T-helper 2 cell treated with Interferon-gamma antibody and Interleukin-4, amounts not matched to agents 100 ng/mL and 5 ng/mL, for 36 hours (primary cell): ENCODE data around the gene TMEM132E. TPM values are rescaled to one million over a fixed set of nuclear protein-coding genes. Genes with fewer than 3 reads are reported as not detected.

Experiments
- intact Hi-C: fragments of 100-400 bp; cut with micrococcal nuclease; formaldehyde crosslinking; loops from one replicate; pipeline ENCODE4 v1.15.1; 2023
- total RNA-seq: library from RNA; stranded (reverse); gene quantifications from 2 replicates; pipeline ENCODE4 v1.2.3, GENCODE V29; 2022

TMEM132E gene
- total RNA-seq, 1 donor from 2014 or later = not detected

- intact Hi-C loops = no loop called here
Observed at GRCh38 chr17:34633760-34634159, 54.4 kb downstream of the TMEM132E start.

- intact Hi-C loops = loop anchor here (5.0 kb wide), 2 partner anchors 212 to 432 kb away; no protein-coding TSS in a partner anchor
Observed at GRCh38 chr17:34634551-34635160, 55.3 kb downstream of the TMEM132E start.

GRCh38 chr17:34635876-34636275, 56.5 kb downstream of the TMEM132E start:
- intact Hi-C loops = loop anchor here (5.0 kb wide), 2 partner anchors 214 to 434 kb away; no protein-coding TSS in a partner anchor

GRCh38 chr17:34637041-34637547, 57.7 kb downstream of the TMEM132E start:
- intact Hi-C loops = loop anchor here (5.0 kb wide), 2 partner anchors 215 to 435 kb away; no protein-coding TSS in a partner anchor

GRCh38 chr17:34637548-34638525, 58.5 kb downstream of the TMEM132E start:
- intact Hi-C loops = loop anchor here (1.0 to 5.0 kb wide), 3 partner anchors 96 to 436 kb away; no protein-coding TSS in a partner anchor

GRCh38 chr17:34638526-34639260, 59.3 kb downstream of the TMEM132E start:
- intact Hi-C loops = loop anchor here (1.0 to 5.0 kb wide), 3 partner anchors 96 to 436 kb away; no protein-coding TSS in a partner anchor

- intact Hi-C loops = loop anchor here (5.0 kb wide), 2 partner anchors 218 to 438 kb away; no protein-coding TSS in a partner anchor
Observed at GRCh38 chr17:34639706-34640425, 60.5 kb downstream of the TMEM132E start.

GRCh38 chr17:34641368-34641767, 62.0 kb downstream of the TMEM132E start:
- intact Hi-C loops = no loop called here

GRCh38 chr17:34644941-34645550, 65.7 kb downstream of the TMEM132E start:
- intact Hi-C loops = no loop called here

- intact Hi-C loops = no loop called here
Observed at GRCh38 chr17:34645594-34645993, 66.2 kb downstream of the TMEM132E start.

GRCh38 chr17:34647511-34647910, 68.1 kb downstream of the TMEM132E start:
- intact Hi-C loops = no loop called here

GRCh38 chr17:34650051-34650750, 70.8 kb downstream of the TMEM132E start:
- intact Hi-C loops = no loop called here

- intact Hi-C loops = no loop called here
Observed at GRCh38 chr17:34651402-34651811, 72.0 kb downstream of the TMEM132E start.

- intact Hi-C loops = no loop called here
Observed at GRCh38 chr17:34652021-34652555, 72.7 kb downstream of the TMEM132E start.

GRCh38 chr17:34653511-34653910, 74.1 kb downstream of the TMEM132E start:
- intact Hi-C loops = no loop called here

- intact Hi-C loops = no loop called here
Observed at GRCh38 chr17:34654276-34654880, 75.0 kb downstream of the TMEM132E start.

- intact Hi-C loops = no loop called here
Observed at GRCh38 chr17:34654881-34655276, 75.5 kb downstream of the TMEM132E start.

- intact Hi-C loops = no loop called here
Observed at GRCh38 chr17:34656801-34657200, 77.4 kb downstream of the TMEM132E start.
